ENCODE results near the gene VIPR2. TPM values are rescaled to one million over a fixed set of nuclear protein-coding genes. Genes with fewer than 3 reads are reported as not detected.

The VIPR2 gene
- total RNA-seq, 1 experiment from 2014 or later = not detected

DNA sequence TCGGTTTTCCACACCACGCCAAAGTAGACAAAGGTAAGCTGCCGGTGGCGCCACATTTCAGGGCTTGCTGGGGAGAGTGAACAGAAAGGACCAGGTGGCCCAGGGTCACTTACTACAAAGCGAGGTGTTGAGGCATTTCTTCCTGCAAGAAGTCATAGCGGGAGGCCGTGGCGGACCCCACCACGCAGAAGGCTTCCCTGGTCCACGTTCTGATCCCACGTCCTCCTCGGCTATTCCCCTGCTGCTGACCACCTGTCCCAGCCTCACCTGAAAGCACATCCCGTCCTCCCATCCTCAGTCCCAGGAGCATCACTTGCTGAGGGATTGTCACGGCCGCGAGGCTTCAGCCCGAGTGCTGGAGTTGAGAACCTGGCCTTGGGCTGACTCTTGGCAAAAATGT, 149.2 kb downstream of the VIPR2 start:
- POLR2A ChIA-PET (ENCODE audit: unreplicated experiment) = no interaction called here
- no peaks in the 10 kb centered on the region for H4K20me1 ChIP-seq (ENCODE audit: insufficient read depth)
- no peaks in the 10 kb centered on the region for H3F3A ChIP-seq (ENCODE audit: insufficient read depth, low read depth)
- no peak overlapping the region for H3K27ac ChIP-seq
- TF ChIP-seq EZH2 (IDR thresholded peaks at IDR 0.05; ENCODE audit: low read depth) = no peak
- TF ChIP-seq, protein P1, sequence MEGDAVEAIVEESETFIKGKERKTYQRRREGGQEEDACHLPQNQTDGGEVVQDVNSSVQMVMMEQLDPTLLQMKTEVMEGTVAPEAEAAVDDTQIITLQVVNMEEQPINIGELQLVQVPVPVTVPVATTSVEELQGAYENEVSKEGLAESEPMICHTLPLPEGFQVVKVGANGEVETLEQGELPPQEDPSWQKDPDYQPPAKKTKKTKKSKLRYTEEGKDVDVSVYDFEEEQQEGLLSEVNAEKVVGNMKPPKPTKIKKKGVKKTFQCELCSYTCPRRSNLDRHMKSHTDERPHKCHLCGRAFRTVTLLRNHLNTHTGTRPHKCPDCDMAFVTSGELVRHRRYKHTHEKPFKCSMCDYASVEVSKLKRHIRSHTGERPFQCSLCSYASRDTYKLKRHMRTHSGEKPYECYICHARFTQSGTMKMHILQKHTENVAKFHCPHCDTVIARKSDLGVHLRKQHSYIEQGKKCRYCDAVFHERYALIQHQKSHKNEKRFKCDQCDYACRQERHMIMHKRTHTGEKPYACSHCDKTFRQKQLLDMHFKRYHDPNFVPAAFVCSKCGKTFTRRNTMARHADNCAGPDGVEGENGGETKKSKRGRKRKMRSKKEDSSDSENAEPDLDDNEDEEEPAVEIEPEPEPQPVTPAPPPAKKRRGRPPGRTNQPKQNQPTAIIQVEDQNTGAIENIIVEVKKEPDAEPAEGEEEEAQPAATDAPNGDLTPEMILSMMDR (conservative IDR thresholded peaks at IDR 0.05) = no peak
- no peaks in the 10 kb centered on the region for H3K4me1 ChIP-seq (replicated peaks; ENCODE audit: insufficient read depth)
- H3K4me2 ChIP-seq = no peak overlapping the region
- no peaks in the 10 kb centered on the region for H3K9me3 ChIP-seq (ENCODE audit: insufficient read depth, low read depth)
- H2AFZ ChIP-seq = no peak overlapping the region
- no peaks in the 10 kb centered on the region for H3K36me3 ChIP-seq (ENCODE audit: low read depth)
- H3K27me3 ChIP-seq (ENCODE audit: insufficient read depth, low read depth) = peaks cover 73% of the 10 kb centered on the region
- no TSS peak for BruUV-seq (replicated peaks)
- CTCF ChIA-PET = no interaction called here
- intact Hi-C loops (cut with micrococcal nuclease; ENCODE audit: unreplicated experiment) = no loop called here
- H3K9me2 ChIP-seq (ENCODE audit: insufficient read depth) = no peaks in the 10 kb centered on the region
- H3K79me2 ChIP-seq (ENCODE audit: low read depth) = no peaks in the 10 kb centered on the region
- DNase-seq = no peak
- H3K4me3 ChIP-seq = no peak overlapping the region

DNA sequence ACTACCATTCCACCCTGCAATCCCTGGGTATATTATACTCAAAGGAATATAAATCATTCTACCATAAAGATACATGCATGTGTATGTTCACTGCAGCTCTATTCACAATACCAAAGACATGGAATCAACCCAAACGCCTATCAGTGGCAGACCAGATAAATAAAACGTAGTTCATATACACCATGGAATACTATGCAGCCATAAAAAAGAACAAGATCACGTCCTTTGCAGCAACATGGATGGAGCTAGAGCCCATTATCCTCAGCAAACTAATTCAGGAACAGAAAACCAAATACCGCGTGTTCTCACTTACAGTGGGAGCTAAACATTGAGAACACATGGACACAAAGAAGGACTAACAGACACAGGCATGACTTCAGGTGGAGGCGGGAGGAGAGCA, 150.0 kb downstream of the VIPR2 start:
- no peaks in the 10 kb centered on the region for H3K4me1 ChIP-seq (replicated peaks; ENCODE audit: insufficient read depth)
- peaks cover 72% of the 10 kb centered on the region for H3K27me3 ChIP-seq (ENCODE audit: insufficient read depth, low read depth)
- H3K4me2 ChIP-seq = no peak overlapping the region
- no peak overlapping the region for H3K4me3 ChIP-seq
- no peaks in the 10 kb centered on the region for H3K36me3 ChIP-seq (ENCODE audit: low read depth)
- no TSS peak for BruUV-seq (replicated peaks)
- no peaks in the 10 kb centered on the region for H4K20me1 ChIP-seq (ENCODE audit: insufficient read depth)
- intact Hi-C loops (cut with micrococcal nuclease; ENCODE audit: unreplicated experiment) = no loop called here
- H3K27ac ChIP-seq = no peak overlapping the region
- H3K79me2 ChIP-seq (ENCODE audit: low read depth) = no peaks in the 10 kb centered on the region
- no peaks in the 10 kb centered on the region for H3K9me2 ChIP-seq (ENCODE audit: insufficient read depth)
- CTCF ChIA-PET = no interaction called here
- H3F3A ChIP-seq (ENCODE audit: insufficient read depth, low read depth) = no peaks in the 10 kb centered on the region
- H3K9me3 ChIP-seq (ENCODE audit: insufficient read depth, low read depth) = no peaks in the 10 kb centered on the region
- POLR2A ChIA-PET (ENCODE audit: unreplicated experiment) = no interaction called here
- DNase-seq = no peak
- no peak overlapping the region for H2AFZ ChIP-seq
- TF ChIP-seq EZH2 (IDR thresholded peaks at IDR 0.05; ENCODE audit: low read depth) = no peak

DNA sequence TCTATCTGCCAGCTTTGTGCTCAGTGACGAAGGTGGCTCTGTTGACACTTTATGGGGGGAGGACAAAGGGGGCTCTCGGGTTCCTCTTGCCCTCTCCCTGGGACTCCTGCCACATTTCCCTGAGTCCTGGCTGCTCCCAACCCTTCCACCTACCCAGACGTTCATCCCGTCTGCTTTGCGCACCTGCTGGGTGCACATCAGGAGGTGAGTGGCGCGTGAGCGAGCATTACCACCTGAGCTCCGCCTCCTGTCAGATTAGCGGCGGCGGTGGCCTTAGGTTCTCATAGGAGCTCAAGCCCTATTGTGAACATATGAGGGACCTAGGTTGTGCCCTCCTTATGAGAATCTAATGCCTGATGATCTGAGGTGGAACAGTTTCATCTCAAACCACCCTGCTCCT, 151.1 kb downstream of the VIPR2 start:
- CTCF ChIA-PET = no interaction called here
- Histone ChIP-seq H3K4me3 (no peak overlapping the region), H4K20me1 (ENCODE audit: insufficient read depth) (no peaks in the 10 kb centered on the region), H3K27ac (no peak overlapping the region), H3K4me2 (no peak overlapping the region), H3K4me1 (replicated peaks; ENCODE audit: insufficient read depth) (no peaks in the 10 kb centered on the region), H3K27me3 (ENCODE audit: insufficient read depth, low read depth) (peaks cover 73% of the 10 kb centered on the region), H3F3A (ENCODE audit: insufficient read depth, low read depth) (no peaks in the 10 kb centered on the region), H3K9me3 (ENCODE audit: insufficient read depth, low read depth) (no peaks in the 10 kb centered on the region), H3K79me2 (ENCODE audit: low read depth) (no peaks in the 10 kb centered on the region), H3K9me2 (ENCODE audit: insufficient read depth) (no peaks in the 10 kb centered on the region), H2AFZ (no peak overlapping the region), H3K36me3 (ENCODE audit: low read depth) (no peaks in the 10 kb centered on the region)
- intact Hi-C loops (cut with micrococcal nuclease; ENCODE audit: unreplicated experiment) = no loop called here
- no peak for DNase-seq
- TF ChIP-seq, protein P1 (conservative IDR thresholded peaks at IDR 0.05) = no peak
- TF ChIP-seq EZH2 (IDR thresholded peaks at IDR 0.05; ENCODE audit: low read depth) = no peak
- BruUV-seq (replicated peaks) = no TSS peak
- POLR2A ChIA-PET (ENCODE audit: unreplicated experiment) = no interaction called here

DNA sequence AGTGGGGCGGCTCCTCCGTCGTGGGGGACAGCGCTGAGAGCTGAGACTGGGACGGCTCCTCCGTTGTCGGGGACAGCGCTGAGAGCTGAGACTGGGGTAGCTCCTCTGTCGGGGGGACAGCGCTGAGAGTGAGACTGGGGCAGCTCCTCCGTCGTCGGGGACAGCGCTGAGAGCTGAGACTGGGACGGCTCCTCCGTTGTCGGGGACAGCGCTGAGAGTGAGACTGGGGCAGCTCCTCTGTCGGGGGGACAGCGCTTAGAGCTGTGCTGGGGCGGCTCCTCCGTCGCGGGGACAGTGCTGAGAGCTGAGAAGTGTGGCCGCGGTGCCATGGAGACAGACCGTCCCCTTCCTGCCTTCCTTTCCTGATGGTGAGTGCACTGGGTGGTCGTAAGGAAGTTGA, 151.9 kb downstream of the VIPR2 start:
- DNase-seq = no peak
- TF ChIP-seq EZH2 (IDR thresholded peaks at IDR 0.05; ENCODE audit: low read depth) = no peak
- TF ChIP-seq, protein P1 (conservative IDR thresholded peaks at IDR 0.05) = no peak
- Histone ChIP-seq H3K9me3 (ENCODE audit: insufficient read depth, low read depth) (no peaks in the 10 kb centered on the region), H3F3A (ENCODE audit: insufficient read depth, low read depth) (no peaks in the 10 kb centered on the region), H2AFZ (no peak overlapping the region), H3K4me3 (no peak overlapping the region), H3K27me3 (ENCODE audit: insufficient read depth, low read depth) (peaks cover 73% of the 10 kb centered on the region), H3K27ac (no peak overlapping the region), H3K79me2 (ENCODE audit: low read depth) (no peaks in the 10 kb centered on the region), H3K36me3 (ENCODE audit: low read depth) (no peaks in the 10 kb centered on the region), H3K4me2 (no peak overlapping the region), H3K9me2 (ENCODE audit: insufficient read depth) (no peaks in the 10 kb centered on the region), H4K20me1 (ENCODE audit: insufficient read depth) (no peaks in the 10 kb centered on the region), H3K4me1 (replicated peaks; ENCODE audit: insufficient read depth) (no peaks in the 10 kb centered on the region)
- intact Hi-C loops (cut with micrococcal nuclease; ENCODE audit: unreplicated experiment) = no loop called here
- BruUV-seq (replicated peaks) = no TSS peak
- ChIA-PET CTCF (no interaction called here), POLR2A (ENCODE audit: unreplicated experiment) (no interaction called here)
